Fibroblast of mammary gland (primary cell): ENCODE results near the gene CDK5R1.

Source experiments
- DNase-seq: peaks from one replicate; pipeline ENCODE4 v3.0.0-alpha.2; 2010; ENCODE audit warnings: low read depth
- H3K4me3 ChIP-seq: 2 replicates; pipeline ENCODE4 v1.5.1; 2011; ENCODE audit warnings: low read depth, mild to moderate bottlenecking, low read length, moderate library complexity; ENCODE audit not compliant: control insufficient read depth
- CTCF ChIP-seq: conservative IDR thresholded peaks from 2 replicates; pipeline ENCODE4 v1.5.1; 2011; ENCODE audit warnings: low read depth, low read length, inconsistent platforms; ENCODE audit not compliant: control insufficient read depth, insufficient read depth

The CDK5R1 gene

GRCh38 chr17:32525122-32525521, 38.3 kb downstream of the CDK5R1 start:
- peak; percentile 52 for DNase-seq

GRCh38 chr17:32527146-32527545, 40.4 kb downstream of the CDK5R1 start:
- no peak for DNase-seq
- no peak for TF ChIP-seq CTCF
- no peak overlapping the region for H3K4me3 ChIP-seq

More at GRCh38 chr17:32525122-32525521, 38.3 kb downstream of the CDK5R1 start:
- TF ChIP-seq CTCF, result no peak
- no peak overlapping the region for H3K4me3 ChIP-seq

GRCh38 chr17:32528825-32529224, 42.0 kb downstream of the CDK5R1 start:
- no peak overlapping the region for H3K4me3 ChIP-seq
- DNase-seq, result no peak
- no peak for TF ChIP-seq CTCF

- H3K4me3 ChIP-seq, result no peak overlapping the region
- no peak for TF ChIP-seq CTCF
- peak; percentile 29 for DNase-seq
Observed at GRCh38 chr17:32529604-32530003, 42.8 kb downstream of the CDK5R1 start.

- no peak for TF ChIP-seq CTCF
- no peak overlapping the region for H3K4me3 ChIP-seq
- no peak for DNase-seq
Observed at GRCh38 chr17:32533296-32533695, 46.5 kb downstream of the CDK5R1 start.

GRCh38 chr17:32536736-32537643, 50.2 kb downstream of the CDK5R1 start:
- no peak for TF ChIP-seq CTCF
- no peak overlapping the region for H3K4me3 ChIP-seq
- peak; percentile 22 for DNase-seq
